HCT116 (cell line): ENCODE data around the gene LRIT2. TPM values are rescaled to one million over a fixed set of nuclear protein-coding genes. Genes with fewer than 3 reads are reported as not detected.

Source experiments
- ATAC-seq: fragments of 200-7000 bp; cut with Tn5 transposase; 2 replicates; pipeline ENCODE4 v1.9.1; 2020; ENCODE audit warnings: mild to moderate bottlenecking, moderate library complexity
- BruUV-seq: library from RNA; stranded (reverse); fragments of 400-500 nt; replicated peaks from 2 replicates; lab custom pipeline; 2021; lab: Mats Ljungman, UMichigan
- CTCF ChIA-PET: fragments of 300-600 bp; sonication (Branson Sonifier 250); formaldehyde crosslinking; loops from one replicate; lab custom pipeline; 2021; ENCODE audit warnings: antibody characterized with exemption; lab: Charles Lee
- POLR2A ChIA-PET: fragments of 300-600, 350-600 bp; sonication (Branson Sonifier 250); formaldehyde crosslinking; loops from one replicate; lab custom pipeline; 2021; ENCODE audit warnings: antibody characterized with exemption; lab: Charles Lee
- RAD21 ChIA-PET, 2 experiments: fragments of 300-600 bp; sonication (Branson Sonifier 250); formaldehyde crosslinking; loops; one replicate each; lab custom pipeline; 2023; ENCODE audit warnings: low total read pairs in 2 of 2; ENCODE audit not compliant: uncharacterized antibody in 2 of 2, unreplicated experiment in 2 of 2, low non-redundant PET in 1 of 2; lab: Charles Lee
- DNase-seq: peaks from one replicate; pipeline ENCODE4 v3.0.0-alpha.2; 2010; ENCODE audit warnings: low read depth, low spot score
- H2AFZ ChIP-seq: fragments of 200-600 bp; shearing (Covaris generic), sonication (generic); 2 replicates; pipeline ENCODE4 v1.6.1; 2017; ENCODE audit warnings: low read depth, mixed run types, mixed read lengths, antibody characterized with exemption, low read length; ENCODE audit not compliant: poor library complexity, severe bottlenecking
- H3K27ac ChIP-seq: 2 replicates; pipeline ENCODE4 v1.5.1; 2012; ENCODE audit warnings: low read depth, low read length
- H3K27me3 ChIP-seq: fragments of 200-600 bp; sonication (generic); 2 replicates; pipeline ENCODE4 v1.6.1; 2016; ENCODE audit warnings: mixed run types, low read length, mixed read lengths; ENCODE audit not compliant: insufficient read depth
- H3K36me3 ChIP-seq, 2 experiments: fragments of 200-500 bp in 1 of 2; fragments of 200-600 bp in 1 of 2; sonication (Bioruptor generic) in 1 of 2; sonication (generic) in 1 of 2; 2 replicates each; pipeline versions ENCODE4 v1.5.1 to v1.6.1; 2014 to 2016; ENCODE audit warnings: low read length in 2 of 2, inconsistent platforms in 1 of 2, mixed read lengths in 1 of 2, mixed run types in 1 of 2; ENCODE audit not compliant: insufficient read depth in 2 of 2, control insufficient read depth in 1 of 2
- H3K4me1 ChIP-seq, 2 experiments: fragments of 200-600 bp in 1 of 2; sonication (generic) in 1 of 2; 2 replicates each; pipeline versions ENCODE4 v1.5.1 to v1.6.1; 2012 to 2017; ENCODE audit warnings: low read length in 2 of 2, inconsistent platforms in 1 of 2, mild to moderate bottlenecking in 1 of 2, mixed read lengths in 1 of 2, mixed run types in 1 of 2, moderate library complexity in 1 of 2; ENCODE audit not compliant: insufficient read depth in 2 of 2, control insufficient read depth in 1 of 2
- H3K4me2 ChIP-seq: fragments of 200-600 bp; sonication (generic); 2 replicates; pipeline ENCODE4 v1.6.1; 2017; ENCODE audit warnings: mixed run types, low read length, mixed read lengths
- H3K4me3 ChIP-seq, 2 experiments: fragments of 200-600 bp in 1 of 2; sonication (generic) in 1 of 2; replicated peaks in 1 of 2; 2 replicates each; pipeline ENCODE4 v1.5.1; 2011 to 2016; ENCODE audit warnings: low read length in 2 of 2, control low read depth in 1 of 2, low read depth in 1 of 2, mild to moderate bottlenecking in 1 of 2, mixed read lengths in 1 of 2, mixed run types in 1 of 2
- H3K79me2 ChIP-seq: fragments of 200-600 bp; sonication (generic); 2 replicates; pipeline ENCODE4 v1.6.1; 2017; ENCODE audit warnings: mild to moderate bottlenecking, mixed run types, low read length, moderate library complexity, mixed read lengths; ENCODE audit not compliant: insufficient read depth
- H3K9ac ChIP-seq: fragments of 200-600 bp; sonication (generic); 2 replicates; pipeline ENCODE4 v1.6.1; 2016; ENCODE audit warnings: low read length, mixed read lengths
- H3K9me2 ChIP-seq: fragments of 200-600 bp; sonication (generic), shearing (Covaris generic); 2 replicates; pipeline ENCODE4 v1.6.1; 2017; ENCODE audit warnings: mixed run types, mild to moderate bottlenecking, moderate library complexity; ENCODE audit not compliant: insufficient read depth
- H3K9me3 ChIP-seq, 2 experiments: fragments of 200-500 bp in 1 of 2; fragments of 200-600 bp in 1 of 2; sonication (Bioruptor generic) in 1 of 2; sonication (generic) in 1 of 2; 2 replicates each; pipeline ENCODE4 v1.6.1; 2014 to 2017; ENCODE audit warnings: low read length in 2 of 2, mixed read lengths in 2 of 2, inconsistent platforms in 1 of 2, low read depth in 1 of 2, mild to moderate bottlenecking in 1 of 2, mixed run types in 1 of 2, moderate library complexity in 1 of 2; ENCODE audit not compliant: control insufficient read depth in 1 of 2, insufficient read depth in 1 of 2
- H4K20me1 ChIP-seq: fragments of 200-600 bp; sonication (generic), shearing (Covaris generic); 2 replicates; pipeline ENCODE4 v1.6.1; 2017; ENCODE audit warnings: mixed run types, mild to moderate bottlenecking, moderate library complexity; ENCODE audit not compliant: insufficient read depth
- CEBPB ChIP-seq: IDR thresholded peaks from 2 replicates; pipeline ENCODE4 v1.6.1; 2012; ENCODE audit warnings: low read depth
- CTCF ChIP-seq, 3 experiments: fragments of 200-600 bp in 1 of 3; sonication (generic) in 1 of 3; IDR thresholded peaks in 2 of 3; conservative IDR thresholded peaks in 1 of 3; 2 replicates each; pipeline ENCODE4 v1.5.1; 2012 to 2017; ENCODE audit warnings: low read depth in 2 of 3, low read length in 2 of 3, antibody characterized with exemption in 1 of 3, borderline replicate concordance in 1 of 3, control low read depth in 1 of 3, mild to moderate bottlenecking in 1 of 3, mixed read lengths in 1 of 3, mixed run types in 1 of 3, moderate library complexity in 1 of 3; ENCODE audit not compliant: insufficient read depth in 1 of 3
- EGR1 ChIP-seq: IDR thresholded peaks from 2 replicates; pipeline ENCODE4 v1.6.1; 2012; ENCODE audit warnings: low read depth
- ELF1 ChIP-seq: IDR thresholded peaks from 2 replicates; pipeline ENCODE4 v1.6.1; 2012; ENCODE audit warnings: low read depth, borderline replicate concordance
- EZH2 ChIP-seq: fragments of 200-600 bp; sonication (generic); IDR thresholded peaks from 2 replicates; pipeline ENCODE4 v1.6.1; 2017; ENCODE audit warnings: antibody characterized with exemption, mixed run types
- FOSL1 ChIP-seq: IDR thresholded peaks from 2 replicates; pipeline ENCODE4 v1.6.1; 2012; ENCODE audit warnings: low read depth
- JUND ChIP-seq: IDR thresholded peaks from 2 replicates; pipeline ENCODE4 v1.6.1; 2012
- MAX ChIP-seq: IDR thresholded peaks from 2 replicates; pipeline ENCODE4 v1.6.1; 2012
- POLR2AphosphoS5 ChIP-seq: IDR thresholded peaks from 2 replicates; pipeline ENCODE4 v1.6.1; 2011; ENCODE audit warnings: mild to moderate bottlenecking, low read depth, low read length, moderate library complexity
- RAD21 ChIP-seq: IDR thresholded peaks from 2 replicates; pipeline ENCODE4 v1.6.1; 2012; ENCODE audit warnings: low read depth, mild to moderate bottlenecking
- REST ChIP-seq: IDR thresholded peaks from 2 replicates; pipeline ENCODE4 v1.6.1; 2012; ENCODE audit warnings: low read depth
- SRF ChIP-seq: IDR thresholded peaks from 2 replicates; pipeline ENCODE4 v1.6.1; 2012; ENCODE audit warnings: low read depth
- TCF7L2 ChIP-seq: IDR thresholded peaks from 2 replicates; pipeline ENCODE4 v1.7.0; 2011; ENCODE audit warnings: borderline replicate concordance, inconsistent platforms; ENCODE audit not compliant: insufficient read depth, insufficient read length; ENCODE audit errors: extremely low read depth
- YY1 ChIP-seq: IDR thresholded peaks from 2 replicates; pipeline ENCODE4 v1.6.1; 2011; ENCODE audit warnings: low read length, low read depth, moderate library complexity, mild to moderate bottlenecking; ENCODE audit not compliant: insufficient replicate concordance; ENCODE audit errors: extremely low read depth
- ZBTB33 ChIP-seq: IDR thresholded peaks from 2 replicates; pipeline ENCODE4 v1.6.1; 2011; ENCODE audit warnings: mild to moderate bottlenecking, low read length, moderate library complexity; ENCODE audit not compliant: insufficient replicate concordance; ENCODE audit errors: extremely low read depth
- ZNF274 ChIP-seq: fragments of 200-500 bp; sonication (Bioruptor generic); IDR thresholded peaks from 2 replicates; pipeline ENCODE4 v1.6.1; 2014; ENCODE audit warnings: mild to moderate bottlenecking, low read depth, low read length, inconsistent platforms
- intact Hi-C: fragments of 100-400 bp; cut with micrococcal nuclease; formaldehyde crosslinking; loops from 2 replicates; pipeline ENCODE4 v1.10.0; 2022
- total RNA-seq: library from RNA; stranded (reverse); gene quantifications from one replicate; pipeline ENCODE4 v1.2.1, GENCODE V29; 2021; ENCODE audit not compliant: unreplicated experiment

LRIT2 gene
- total RNA-seq, 1 experiment from 2014 or later: not detected

- no peak for DNase-seq
- Histone ChIP-seq H3K4me1 (no peaks in the 10 kb centered on the region), H2AFZ (no peak overlapping the region), H3K9ac (no peak overlapping the region)
- no peak for TF ChIP-seq CEBPB
- TF ChIP-seq ELF1: no peak
- TF ChIP-seq POLR2AphosphoS5: no peak
- no peak for TF ChIP-seq EZH2
- no peak for TF ChIP-seq CTCF (IDR thresholded peaks at IDR 0.05 in 2 of 3, conservative IDR thresholded peaks at IDR 0.05 in 1 of 3; ENCODE audit: borderline replicate concordance in 1 of 3, insufficient read depth in 1 of 3, low read depth in 2 of 3, low read length in 2 of 3)
- no peak for TF ChIP-seq MAX
- TF ChIP-seq SRF: no peak
- TF ChIP-seq FOSL1: no peak
- no peak for TF ChIP-seq RAD21
- TF ChIP-seq YY1: no peak
- no peak for TF ChIP-seq REST
- no peak for TF ChIP-seq JUND
- TF ChIP-seq TCF7L2: no peak
- TF ChIP-seq EGR1: no peak
- no peak for TF ChIP-seq ZNF274
- no peak for TF ChIP-seq ZBTB33
- TF ChIP-seq, all 23 proteins: peak for 0
- BruUV-seq: no TSS peak
- H3K4me3 ChIP-seq: no peak overlapping the region
- no peaks in the 10 kb centered on the region for H3K9me3 ChIP-seq
- CTCF ChIA-PET: no interaction called here
- H3K79me2 ChIP-seq: no peaks in the 10 kb centered on the region
- H3K27ac ChIP-seq: no peak overlapping the region
- RAD21 ChIA-PET: no interaction called here
- no peak for ATAC-seq
- no peaks in the 10 kb centered on the region for H4K20me1 ChIP-seq
- H3K9me2 ChIP-seq: no peaks in the 10 kb centered on the region
- H3K36me3 ChIP-seq: no peaks in the 10 kb centered on the region
- POLR2A ChIA-PET: no interaction called here
- intact Hi-C loops: no loop called here
- peaks cover 6% of the 10 kb centered on the region; the same call in 1 of the 2 replicates for H3K27me3 ChIP-seq
- no peak overlapping the region for H3K4me2 ChIP-seq
Measured at GRCh38 chr10:84247496-84247895, 22.2 kb upstream of the LRIT2 start.
